GM12878 (cell line): ENCODE results near the gene CRAMP1. TPM values are rescaled to one million over a fixed set of nuclear protein-coding genes. Genes with fewer than 3 reads are reported as not detected.

ENCODE experiments used
- ATAC-seq: fragments of 200-7000 bp; cut with Tn5 transposase; 3 replicates; pipeline ENCODE4 v1.9.1; 2020; ENCODE audit warnings: mild to moderate bottlenecking, moderate library complexity
- BruUV-seq: library from RNA; stranded (reverse); fragments of 400-500 nt; replicated peaks from 2 replicates; lab custom pipeline; 2021; lab: Mats Ljungman, UMichigan
- CTCF ChIA-PET: fragments of 300-600 bp; sonication (Branson Sonifier 250); formaldehyde crosslinking; extraction: SDS; loops from one replicate; lab custom pipeline; 2021; ENCODE audit warnings: inconsistent platforms; lab: Yijun Ruan, JAX
- POLR2A ChIA-PET: fragments of 350-600 bp; formaldehyde crosslinking; extraction: SDS; loops from one replicate; lab custom pipeline; 2021; ENCODE audit warnings: inconsistent platforms; lab: Charles Lee
- RAD21 ChIA-PET: fragments of 300-600 bp; sonication (Branson Sonifier 250); formaldehyde crosslinking; loops from one replicate; lab custom pipeline; 2023; ENCODE audit warnings: antibody characterized with exemption; ENCODE audit not compliant: unreplicated experiment; lab: Charles Lee
- SMC1A ChIA-PET: fragments of 300-600 bp; sonication (Branson Sonifier 250); formaldehyde crosslinking; loops from one replicate; lab custom pipeline; 2023; ENCODE audit not compliant: unreplicated experiment, uncharacterized antibody; lab: Charles Lee
- DNase-seq: peaks from one replicate; pipeline ENCODE4 v3.0.0-alpha.2; 2011; ENCODE audit warnings: low read depth, low spot score
- FAIRE-seq: peaks from 3 replicates; lab custom pipeline; 2011; peaks lifted over from hg19 to GRCh38; lab: Jason Lieb, UNC
- H2AFZ ChIP-seq: 2 replicates; pipeline ENCODE4 v1.6.0; 2011; ENCODE audit warnings: low read depth, low read length, control low read depth; ENCODE audit not compliant: control insufficient read depth
- H3K27ac ChIP-seq: 2 replicates; pipeline ENCODE4 v1.5.1; 2011; ENCODE audit warnings: control low read depth; ENCODE audit not compliant: control insufficient read depth, insufficient read depth
- H3K27me3 ChIP-seq, 2 experiments: replicated peaks in 1 of 2; 2 replicates each; pipeline versions ENCODE4 v1.6.0 to v1.6.1; 2011; ENCODE audit warnings: low read length in 1 of 2; ENCODE audit not compliant: control insufficient read depth in 2 of 2, insufficient read depth in 2 of 2
- H3K36me3 ChIP-seq, 2 experiments: 2 replicates each; pipeline ENCODE4 v1.5.1; 2011; ENCODE audit warnings: low read length in 1 of 2; ENCODE audit not compliant: control insufficient read depth in 2 of 2, insufficient read depth in 2 of 2
- H3K4me1 ChIP-seq: 2 replicates; pipeline ENCODE4 v1.6.1; 2011; ENCODE audit warnings: mild to moderate bottlenecking, low read length, moderate library complexity, mixed read lengths; ENCODE audit not compliant: control insufficient read depth, insufficient read depth
- H3K4me2 ChIP-seq: 2 replicates; pipeline ENCODE4 v1.6.0; 2011; ENCODE audit warnings: control low read depth; ENCODE audit not compliant: control insufficient read depth, insufficient read depth
- H3K4me3 ChIP-seq: fragments of 200-600 bp; sonication (generic); 2 replicates; pipeline ENCODE4 v1.5.1; 2016
- H3K79me2 ChIP-seq: 2 replicates; pipeline ENCODE4 v1.6.0; 2011; ENCODE audit warnings: low read length; ENCODE audit not compliant: control insufficient read depth, insufficient read depth
- H3K9ac ChIP-seq: 2 replicates; pipeline ENCODE4 v1.8.0; 2011; ENCODE audit warnings: low read length, control low read depth, mixed read lengths; ENCODE audit not compliant: control insufficient read depth, insufficient read depth
- H3K9me3 ChIP-seq: replicated peaks from 3 replicates; pipeline ENCODE4 v1.5.1; 2011; ENCODE audit warnings: mild to moderate bottlenecking, low read length; ENCODE audit not compliant: control insufficient read depth, insufficient read depth
- H4K20me1 ChIP-seq: 2 replicates; pipeline ENCODE4 v1.6.0; 2011; ENCODE audit not compliant: control insufficient read depth, insufficient read depth
- ATF7 ChIP-seq: fragments of 450-650 bp; IDR thresholded peaks from 2 replicates; pipeline ENCODE4 v1.6.1; 2016; ENCODE audit warnings: low read depth, mild to moderate bottlenecking
- BHLHE40 ChIP-seq, 2 experiments: fragments of 450-650 bp in 1 of 2; IDR thresholded peaks; 2 replicates each; pipeline ENCODE4 v1.6.1; 2011 to 2017; ENCODE audit warnings: low read depth in 2 of 2, borderline replicate concordance in 1 of 2, improper control_type of control experiment in 1 of 2, low read length in 1 of 2, mild to moderate bottlenecking in 1 of 2
- EED ChIP-seq: sonication (generic); IDR thresholded peaks from 2 replicates; pipeline ENCODE4 v1.6.1; 2016; ENCODE audit warnings: antibody characterized with exemption, low read depth
- MEF2B ChIP-seq: fragments of 450-650 bp; IDR thresholded peaks from 2 replicates; pipeline ENCODE4 v1.6.1; 2018; ENCODE audit warnings: mild to moderate bottlenecking, moderate library complexity; ENCODE audit not compliant: partially characterized antibody, poor library complexity, severe bottlenecking
- MTA2 ChIP-seq: fragments of 450-650 bp; IDR thresholded peaks from 2 replicates; pipeline ENCODE4 v1.6.1; 2016; ENCODE audit warnings: low read depth, mild to moderate bottlenecking, moderate library complexity
- MYB ChIP-seq: fragments of 150-350 bp; IDR thresholded peaks from 2 replicates; pipeline ENCODE4 v1.6.1; 2014; ENCODE audit warnings: mild to moderate bottlenecking, low read depth, low read length, borderline replicate concordance
- NFYB ChIP-seq: IDR thresholded peaks from 2 replicates; pipeline ENCODE4 v1.6.1; 2011; ENCODE audit warnings: low read depth, mild to moderate bottlenecking, low read length, improper control_type of control experiment, moderate library complexity; ENCODE audit not compliant: insufficient read depth
- NRF1 ChIP-seq: conservative IDR thresholded peaks from 2 replicates; pipeline ENCODE4 v1.6.1; 2011; ENCODE audit warnings: mild to moderate bottlenecking, low read depth, low read length, improper control_type of control experiment
- PAX8 ChIP-seq: fragments of 450-650 bp; IDR thresholded peaks from 2 replicates; pipeline ENCODE4 v1.6.1; 2017; ENCODE audit warnings: mild to moderate bottlenecking, moderate library complexity
- PBX3 ChIP-seq: IDR thresholded peaks from 2 replicates; pipeline ENCODE4 v1.6.1; 2011; ENCODE audit warnings: mild to moderate bottlenecking, low read depth, low read length, moderate library complexity; ENCODE audit not compliant: insufficient replicate concordance
- POLR2A ChIP-seq: IDR thresholded peaks from 2 replicates; pipeline ENCODE4 v1.6.1; 2011; ENCODE audit warnings: low read depth, mild to moderate bottlenecking, low read length
- PRDM15 ChIP-seq: fragments of 450-650 bp; formaldehyde crosslinking; IDR thresholded peaks from 2 replicates; pipeline ENCODE4 v1.4.0; 2020; ENCODE audit warnings: mild to moderate bottlenecking, moderate library complexity
- SMC3 ChIP-seq: IDR thresholded peaks from 2 replicates; pipeline ENCODE4 v1.6.1; 2011; ENCODE audit warnings: low read length, improper control_type of control experiment, borderline replicate concordance
- STAT1 ChIP-seq: fragments of 450-650 bp; conservative IDR thresholded peaks from 2 replicates; pipeline ENCODE4 v1.6.1; 2014; ENCODE audit warnings: antibody characterized with exemption, mild to moderate bottlenecking
- ZNF217 ChIP-seq: fragments of 450-650 bp; IDR thresholded peaks from 2 replicates; pipeline ENCODE4 v1.6.1; 2017; ENCODE audit warnings: antibody characterized with exemption, mild to moderate bottlenecking
- WGBS: methylation state at CpG from one replicate; pipeline ENCODE4 v1.1.6; 2016; ENCODE audit warnings: low lambda C conversion rate; ENCODE audit not compliant: insufficient replicate concordance, insufficient coverage; ENCODE audit errors: missing lambda C conversion rate; 5-methylcytosine and 5-hydroxymethylcytosine counted together
- in situ Hi-C: fragments of 300-500 bp; cut with MboI; formaldehyde crosslinking; loops from 9 replicates; pipeline ENCODE4 v1.14.3; 2018; ENCODE audit warnings: mixed read lengths
- intact Hi-C: fragments of 100-400 bp; cut with micrococcal nuclease; formaldehyde crosslinking; loops from one replicate; pipeline ENCODE4 v1.14.2; 2022; ENCODE audit not compliant: unreplicated experiment
- polyA plus RNA-seq, 11 experiments: library from polyadenylated mRNA; depleted of rRNA in 4 of 11; unstranded in 6 of 11; stranded (reverse) in 5 of 11; fragments of >200 nt; fragmentation: Nextera tagmentation in 4 of 11; fragmentation: Illumina TruSeq in 1 of 11; extraction: Ambion mirVana in 4 of 11; extraction: Trizol in 1 of 11; gene quantifications; 1 replicate in 1 of 11; 2 replicates in 10 of 11; pipeline versions ENCODE4 v1.2.1 to v1.2.3, GENCODE V29; 2011 to 2016; ENCODE audit warnings: inconsistent platforms in 2 of 11, missing spikeins in 2 of 11, low read depth in 1 of 11
- total RNA-seq, 4 experiments: library from RNA; depleted of rRNA in 3 of 4; stranded (reverse); fragments of >200 nt in 3 of 4; fragmentation: Illumina TruSeq in 1 of 4; extraction: Trizol in 1 of 4; gene quantifications; 2 replicates each; pipeline versions ENCODE4 v1.2.1 to v1.2.3, GENCODE V29; 2013 to 2021

CRAMP1 gene
- total and polyA plus RNA-seq, 10 of the 15 experiments (the other 5 are each of a cell fraction or from before 2014, with no cell fraction given): 0.37 to 9.8 (median 3.9) TPM

- TF ChIP-seq PRDM15 (CRISPR knock-in tag): no peak
- TF ChIP-seq NRF1: no peak
Measured at GRCh38 chr16:1638757-1639156, 26.6 kb downstream of the CRAMP1 start (continued).

- Histone ChIP-seq H4K20me1 (no peaks in the 10 kb centered on the region), H3K4me3 (no peak overlapping the region), H3K9me3 (no peaks in the 10 kb centered on the region), H3K79me2 (no peaks in the 10 kb centered on the region), H3K4me1 (no peaks in the 10 kb centered on the region), H3K27ac (no peak overlapping the region), H3K9ac (no peak overlapping the region), H2AFZ (no peak overlapping the region), H3K4me2 (no peak overlapping the region), H3K27me3 (no peaks in the 10 kb centered on the region), H3K36me3 (peaks cover 3 to 40% of the 10 kb centered on the region in 2 experiments; a peak in 3 of 4 replicates)
- FAIRE-seq: no peak
- BruUV-seq: no TSS peak
- DNase-seq: no peak
- ChIA-PET POLR2A (no interaction called here), RAD21 (no interaction called here), SMC1A (no interaction called here), CTCF (no interaction called here)
- no peak for ATAC-seq
- in situ Hi-C loops (no loop called here), intact Hi-C loops (no loop called here)
- WGBS: 97% methylated on average over 2 of the region's 2 CpGs
- TF ChIP-seq SMC3 (no peak), POLR2A (no peak), STAT1 (no peak), MYB (no peak), EED (no peak), PBX3 (no peak), ZNF217 (no peak), ATF7 (no peak), BHLHE40 (IDR thresholded peaks at IDR 0.05; ENCODE audit: borderline replicate concordance in 1 of 2, low read depth in 2 of 2, low read length in 1 of 2) (no peak), NFYB (no peak), MEF2B (no peak), PAX8 (no peak), MTA2 (no peak)
Measured at GRCh38 chr16:1639282-1639681, 27.1 kb downstream of the CRAMP1 start.
